ENCODE data around the gene SH3GLB2. TPM values are rescaled to one million over a fixed set of nuclear protein-coding genes. Genes with fewer than 3 reads are reported as not detected.

Gene SH3GLB2
- total RNA-seq, 2 donors from 2014 or later, result 86.9 to 98.1 TPM

GRCh38 chr9:129059796-129060785 is 32.0 kb upstream of the SH3GLB2 start:
- Histone ChIP-seq H3K4me3 (ENCODE audit: low read length) (no peak overlapping the region), H3K9me3 (ENCODE audit: control insufficient read depth, low read length) (no peaks in the 10 kb centered on the region), H3K27ac (ENCODE audit: low read depth, low read length) (no peak overlapping the region), H3K4me1 (ENCODE audit: control insufficient read depth, insufficient read depth, low read length) (no peaks in the 10 kb centered on the region), H3K36me3 (ENCODE audit: control insufficient read depth, insufficient read depth, low read length) (peaks cover 28% of the 10 kb centered on the region), H3K27me3 (ENCODE audit: control insufficient read depth, insufficient read depth, low read length, poor library complexity, severe bottlenecking) (no peaks in the 10 kb centered on the region), H3K9ac (ENCODE audit: extremely low read depth, low read length, poor library complexity, severe bottlenecking) (no peak overlapping the region)
- TF ChIP-seq CTCF (conservative IDR thresholded peaks at IDR 0.05), result no peak
- DNase-seq, result peak; percentile 36
- WGBS, 2 experiments (ENCODE audit: insufficient coverage in 1 of 2, insufficient read length in 1 of 2), result 96 to 97% methylated on average over 24 to 37 of the region's 37 CpGs
- no peaks in the 10 kb centered on the region for H3K9me3 Mint-ChIP-seq
- H3K4me3 Mint-ChIP-seq, result no peak overlapping the region
- H3K36me3 Mint-ChIP-seq (ENCODE audit: low read depth), result peaks cover 31% of the 10 kb centered on the region
- H3K4me1 Mint-ChIP-seq, result no peaks in the 10 kb centered on the region
- no peaks in the 10 kb centered on the region for H3K27me3 Mint-ChIP-seq (ENCODE audit: insufficient read depth)
- no peak overlapping the region for H3K27ac Mint-ChIP-seq

- Mint-ChIP-seq H3K27me3 (ENCODE audit: insufficient read depth) (no peaks in the 10 kb centered on the region), H3K4me3 (no peak overlapping the region), H3K36me3 (ENCODE audit: low read depth) (peaks cover 29% of the 10 kb centered on the region), H3K4me1 (no peaks in the 10 kb centered on the region), H3K27ac (no peak overlapping the region), H3K9me3 (no peaks in the 10 kb centered on the region)
- no peaks in the 10 kb centered on the region for H3K27me3 ChIP-seq (ENCODE audit: control insufficient read depth, insufficient read depth, low read length, poor library complexity, severe bottlenecking)
- H3K4me3 ChIP-seq (ENCODE audit: low read length), result no peak overlapping the region
- no peak overlapping the region for H3K9ac ChIP-seq (ENCODE audit: extremely low read depth, low read length, poor library complexity, severe bottlenecking)
- 91 to 96% methylated on average over 14 to 21 of the region's 21 CpGs for WGBS, 2 experiments (ENCODE audit: insufficient coverage in 1 of 2, insufficient read length in 1 of 2)
- peak; percentile 26 for DNase-seq
- peaks cover 21% of the 10 kb centered on the region for H3K36me3 ChIP-seq (ENCODE audit: control insufficient read depth, insufficient read depth, low read length)
- H3K9me3 ChIP-seq (ENCODE audit: control insufficient read depth, low read length), result no peaks in the 10 kb centered on the region
- TF ChIP-seq CTCF (conservative IDR thresholded peaks at IDR 0.05), result no peak
- no peak overlapping the region for H3K27ac ChIP-seq (ENCODE audit: low read depth, low read length)
- no peaks in the 10 kb centered on the region for H3K4me1 ChIP-seq (ENCODE audit: control insufficient read depth, insufficient read depth, low read length)
Observed at GRCh38 chr9:129058965-129059795, 31.0 kb upstream of the SH3GLB2 start.

- Mint-ChIP-seq H3K36me3 (ENCODE audit: low read depth) (peaks cover 22% of the 10 kb centered on the region), H3K27ac (no peak overlapping the region), H3K4me3 (no peak overlapping the region), H3K4me1 (no peaks in the 10 kb centered on the region), H3K27me3 (ENCODE audit: insufficient read depth) (no peaks in the 10 kb centered on the region), H3K9me3 (no peaks in the 10 kb centered on the region)
- Histone ChIP-seq H3K27me3 (ENCODE audit: control insufficient read depth, insufficient read depth, low read length, poor library complexity, severe bottlenecking) (no peaks in the 10 kb centered on the region), H3K27ac (ENCODE audit: low read depth, low read length) (no peak overlapping the region), H3K9me3 (ENCODE audit: control insufficient read depth, low read length) (no peaks in the 10 kb centered on the region), H3K4me3 (ENCODE audit: low read length) (no peak overlapping the region), H3K9ac (ENCODE audit: extremely low read depth, low read length, poor library complexity, severe bottlenecking) (no peak overlapping the region), H3K36me3 (ENCODE audit: control insufficient read depth, insufficient read depth, low read length) (peaks cover 8% of the 10 kb centered on the region), H3K4me1 (ENCODE audit: control insufficient read depth, insufficient read depth, low read length) (no peaks in the 10 kb centered on the region)
- WGBS, 2 experiments (ENCODE audit: insufficient coverage in 1 of 2, insufficient read length in 1 of 2), result 85 to 92% methylated on average over 5 of the region's 5 CpGs
- DNase-seq, result no peak
- no peak for TF ChIP-seq CTCF (conservative IDR thresholded peaks at IDR 0.05)
Observed at GRCh38 chr9:129054163-129054851, 26.2 kb upstream of the SH3GLB2 start.

All from endodermal cell (in vitro differentiated cells).